Mesodermal cell (in vitro differentiated cells): ENCODE results near the gene SHFL.

ENCODE experiments used
- H3K27ac ChIP-seq: 2 replicates; pipeline ENCODE4 v1.7.0; 2013; ENCODE audit warnings: mild to moderate bottlenecking, low read depth, low read length, moderate library complexity; ENCODE audit not compliant: severe bottlenecking
- H3K36me3 ChIP-seq: 2 replicates; pipeline ENCODE4 v1.7.1; 2013; ENCODE audit warnings: mild to moderate bottlenecking, low read length, moderate library complexity; ENCODE audit not compliant: control insufficient read depth, insufficient read depth
- H3K4me1 ChIP-seq: one replicate; pipeline ENCODE4 v1.7.1; 2013; ENCODE audit warnings: mild to moderate bottlenecking, low read length; ENCODE audit not compliant: insufficient read depth, control insufficient read depth, poor library complexity, severe bottlenecking
- H3K4me3 ChIP-seq: 2 replicates; pipeline ENCODE4 v1.7.0; 2013; ENCODE audit warnings: low read length, control low read depth, mild to moderate bottlenecking; ENCODE audit not compliant: insufficient read depth, poor library complexity, severe bottlenecking; ENCODE audit errors: extremely low read depth
- H3K9me3 ChIP-seq: 2 replicates; pipeline ENCODE4 v1.7.1; 2013; ENCODE audit warnings: mild to moderate bottlenecking, low read length, moderate library complexity; ENCODE audit not compliant: control insufficient read depth
- WGBS, 2 experiments: methylation state at CpG; one replicate each; pipeline ENCODE4 v1.1.5; 2013; ENCODE audit warnings: missing lambda C conversion rate in 2 of 2; ENCODE audit not compliant: insufficient coverage in 2 of 2; 5-methylcytosine and 5-hydroxymethylcytosine counted together

The SHFL gene

DNA sequence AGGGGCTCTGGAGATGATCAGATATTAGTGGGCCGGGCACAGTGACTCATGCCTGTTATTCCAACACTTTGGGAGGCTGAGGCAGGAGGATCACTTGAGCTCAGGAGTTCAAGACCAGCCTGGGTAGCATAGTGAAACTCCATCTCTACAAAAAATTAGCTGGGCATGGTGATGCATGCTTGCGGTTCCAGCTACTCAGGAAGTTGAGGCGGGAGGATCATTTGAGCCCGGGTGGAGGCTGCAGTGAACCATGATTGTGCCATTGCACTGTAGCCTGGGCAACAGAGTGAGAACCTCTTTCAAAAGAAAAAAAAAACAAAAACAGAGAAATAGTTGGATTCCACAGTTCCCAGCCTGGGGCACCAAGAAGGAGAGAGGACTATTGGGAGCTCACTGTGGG is 17.9 kb upstream of the SHFL start:
- Histone ChIP-seq H3K9me3 (no peaks in the 10 kb centered on the region), H3K4me1 (no peaks in the 10 kb centered on the region), H3K27ac (no peak overlapping the region), H3K36me3 (no peaks in the 10 kb centered on the region), H3K4me3 (no peak overlapping the region)
- 86 to 91% methylated on average over 4 of the region's 4 CpGs for WGBS, 2 experiments

DNA sequence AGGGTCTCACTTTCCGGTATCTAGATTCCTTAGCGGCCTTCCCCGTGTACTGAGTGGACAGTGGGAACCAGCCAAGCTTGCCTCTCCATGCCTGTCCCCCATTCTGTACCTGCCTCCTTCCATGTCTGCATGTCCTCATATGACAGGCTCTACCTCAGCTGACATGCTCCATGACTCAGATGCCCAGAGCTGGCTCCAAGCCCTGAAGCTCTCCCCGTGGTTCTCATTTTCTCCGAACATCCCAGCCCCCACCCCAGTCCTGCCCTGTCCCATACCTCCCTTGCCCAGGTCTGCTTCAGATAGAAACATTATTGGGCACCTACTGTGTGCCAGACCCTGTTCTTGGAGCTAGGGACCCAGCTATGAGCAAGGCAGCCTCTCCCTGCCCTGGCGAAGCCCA is 17.1 kb upstream of the SHFL start:
- H3K9me3 ChIP-seq, result peaks cover 1% of the 10 kb centered on the region
- no peaks in the 10 kb centered on the region for H3K4me1 ChIP-seq
- no peak overlapping the region for H3K4me3 ChIP-seq
- no peak overlapping the region for H3K27ac ChIP-seq
- H3K36me3 ChIP-seq, result no peaks in the 10 kb centered on the region
- 70 to 76% methylated on average over 5 of the region's 6 CpGs for WGBS, 2 experiments

DNA sequence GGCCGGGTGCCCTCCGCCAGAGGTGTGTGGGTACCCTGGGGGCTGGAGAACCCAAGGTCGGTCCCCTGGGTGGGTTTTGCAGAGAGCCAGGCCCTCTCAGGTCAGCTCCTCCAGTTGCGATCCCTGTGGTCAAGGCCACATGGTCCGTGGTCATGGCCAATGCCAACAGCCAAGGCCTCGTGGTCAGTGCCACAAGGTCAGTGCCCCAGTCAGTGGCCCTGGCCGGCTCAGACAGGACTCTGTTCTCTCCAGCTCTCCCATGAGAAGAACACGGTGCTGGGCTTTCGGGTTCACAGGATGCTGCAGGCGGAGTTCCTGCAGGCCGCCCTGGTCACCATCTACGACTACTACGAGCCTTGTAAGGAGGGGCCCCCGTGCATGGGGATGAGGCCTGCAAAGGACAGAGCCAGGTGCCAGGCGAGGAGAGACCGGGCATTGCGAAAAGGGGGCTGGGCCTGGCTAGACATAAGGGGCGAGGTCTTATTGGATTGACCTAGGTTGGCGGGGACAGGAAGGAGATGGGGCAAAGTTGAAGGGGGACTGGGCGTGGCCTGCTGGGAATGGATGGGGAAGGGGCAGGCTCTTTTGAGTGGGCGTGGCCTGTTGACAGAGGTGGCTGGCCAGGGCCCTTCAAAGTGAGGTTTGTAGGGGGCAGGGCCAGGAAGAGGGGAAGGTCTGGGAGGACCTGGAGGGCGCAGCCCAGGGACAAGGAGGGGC is 15.2 kb upstream of the SHFL start:
- Histone ChIP-seq H3K27ac (no peak overlapping the region), H3K36me3 (no peaks in the 10 kb centered on the region), H3K4me3 (no peak overlapping the region), H3K9me3 (peaks cover 3% of the 10 kb centered on the region), H3K4me1 (no peaks in the 10 kb centered on the region)
- WGBS, 2 experiments, result 90 to 91% methylated on average over 15 to 22 of the region's 22 CpGs

DNA sequence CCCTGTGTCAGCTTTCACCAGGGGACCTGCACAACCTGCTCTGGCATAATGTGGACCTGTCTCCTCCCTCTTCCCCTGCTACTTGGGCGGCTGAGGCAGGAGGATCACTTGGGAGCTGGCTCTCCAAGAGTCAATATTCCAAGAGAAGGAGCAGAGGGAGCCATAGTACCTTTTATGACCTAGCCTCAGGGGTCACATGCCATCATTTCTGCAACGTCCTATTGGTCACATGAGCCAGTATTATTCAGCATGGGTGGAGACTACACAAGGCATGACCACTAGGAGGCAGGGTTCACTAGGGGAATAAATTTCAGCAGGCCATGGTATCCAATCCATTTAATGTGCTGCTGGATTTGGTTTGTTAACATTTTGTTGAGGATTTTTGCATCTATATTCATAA is 12.0 kb upstream of the SHFL start:
- Histone ChIP-seq H3K4me1 (no peaks in the 10 kb centered on the region), H3K36me3 (no peaks in the 10 kb centered on the region), H3K4me3 (no peak overlapping the region), H3K27ac (no peak overlapping the region), H3K9me3 (peaks cover 3% of the 10 kb centered on the region)
- 64 to 73% methylated on average over 2 of the region's 2 CpGs for WGBS, 2 experiments

DNA sequence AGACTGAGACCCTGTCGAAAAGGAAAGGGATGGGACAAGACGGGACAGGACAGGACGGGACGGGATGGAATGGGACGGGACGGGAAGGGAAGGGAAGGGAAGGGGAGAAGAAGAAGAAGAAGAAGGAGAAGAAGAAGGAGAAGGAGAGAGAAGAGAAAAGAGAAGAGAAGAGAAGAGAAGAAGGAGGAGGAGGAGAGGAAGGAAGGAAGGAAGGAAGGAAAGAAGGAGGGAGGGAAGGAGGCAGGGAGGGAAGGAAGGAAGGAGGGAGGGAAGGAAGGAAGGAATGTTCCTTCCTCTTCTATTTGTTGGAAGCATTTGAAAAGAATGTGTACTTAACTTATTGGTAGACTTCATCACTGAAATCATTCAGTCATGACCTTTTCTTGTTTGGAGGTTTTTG is 9.6 kb upstream of the SHFL start:
- Histone ChIP-seq H3K36me3 (no peaks in the 10 kb centered on the region), H3K4me1 (no peaks in the 10 kb centered on the region), H3K27ac (no peak overlapping the region), H3K4me3 (no peak overlapping the region), H3K9me3 (peaks cover 3% of the 10 kb centered on the region)
- WGBS, 2 experiments, result 77 to 81% methylated on average over 4 to 6 of the region's 6 CpGs

DNA sequence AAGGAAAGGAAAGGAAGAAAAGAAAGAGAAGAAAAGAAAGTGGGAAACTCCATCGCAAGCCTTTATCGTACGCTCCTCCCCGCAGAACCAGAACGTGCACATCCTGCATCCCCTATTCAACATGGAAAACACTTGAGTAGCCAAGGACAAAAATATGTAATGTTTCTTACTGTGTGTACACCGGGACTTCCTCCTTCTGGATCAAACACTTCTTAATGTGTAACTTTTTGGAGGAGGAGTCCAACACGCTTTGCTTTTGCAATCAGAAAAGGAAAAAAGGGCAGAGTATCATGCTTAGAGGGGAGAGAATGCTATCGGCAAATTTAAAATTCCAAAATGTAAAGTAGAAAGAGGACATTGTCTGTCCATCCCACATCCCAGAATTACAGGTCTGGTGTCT is 7.8 kb upstream of the SHFL start:
- no peak overlapping the region for H3K4me3 ChIP-seq
- H3K27ac ChIP-seq, result no peak overlapping the region
- WGBS, 2 experiments, result 90 to 100% methylated on average over 2 to 5 of the region's 8 CpGs
- H3K9me3 ChIP-seq, result peaks cover 3% of the 10 kb centered on the region
- H3K36me3 ChIP-seq, result no peaks in the 10 kb centered on the region
- H3K4me1 ChIP-seq, result no peaks in the 10 kb centered on the region

DNA sequence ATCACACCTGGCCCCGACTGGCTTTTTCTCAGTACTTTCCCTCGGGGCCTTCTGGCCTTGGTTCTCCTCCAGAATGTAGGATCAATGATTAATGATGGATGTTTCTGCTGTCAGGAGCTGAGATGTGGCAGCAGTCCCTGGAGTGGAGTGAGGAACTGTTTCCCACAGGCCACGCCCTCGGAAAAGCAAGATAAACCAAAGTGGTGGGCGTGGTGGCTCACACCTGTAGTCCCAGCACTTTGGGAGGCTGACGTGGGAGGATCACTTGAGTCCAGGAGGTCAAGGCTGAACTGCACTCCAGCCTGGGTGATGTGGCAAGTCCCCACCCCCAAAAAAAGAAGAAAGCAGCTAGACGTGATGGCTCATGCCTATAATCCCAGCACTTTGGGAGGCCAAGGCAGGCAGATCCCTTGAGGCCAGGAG is 7.1 kb upstream of the SHFL start:
- Histone ChIP-seq H3K4me3 (no peak overlapping the region), H3K9me3 (peaks cover 2% of the 10 kb centered on the region), H3K27ac (no peak overlapping the region), H3K36me3 (no peaks in the 10 kb centered on the region), H3K4me1 (no peaks in the 10 kb centered on the region)
- 78 to 87% methylated on average over 6 to 7 of the region's 7 CpGs for WGBS, 2 experiments

DNA sequence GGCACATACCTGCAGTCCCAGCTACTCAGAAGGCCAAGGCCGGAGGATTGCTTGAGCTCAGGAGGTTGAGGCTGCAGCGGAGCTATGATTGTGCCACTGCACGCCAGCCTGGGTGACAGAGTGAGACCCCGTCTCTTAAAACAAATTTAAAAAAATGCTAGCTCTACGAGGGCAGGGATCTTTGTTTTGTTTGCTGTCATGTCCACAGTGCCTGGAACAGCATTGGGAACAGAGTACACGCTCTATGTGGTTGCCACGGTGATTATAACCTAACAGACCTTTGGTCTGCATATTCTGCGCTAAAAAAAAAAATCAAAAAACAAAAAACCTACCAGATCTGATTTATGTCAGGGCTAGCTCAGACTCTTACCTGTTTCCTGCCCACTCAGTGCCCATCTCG is 2.2 kb upstream of the SHFL start:
- Histone ChIP-seq H3K4me1 (peaks cover 7% of the 10 kb centered on the region), H3K36me3 (no peaks in the 10 kb centered on the region), H3K4me3 (no peak overlapping the region), H3K9me3 (no peaks in the 10 kb centered on the region), H3K27ac (no peak overlapping the region)
- 77 to 85% methylated on average over 7 to 9 of the region's 9 CpGs for WGBS, 2 experiments

DNA sequence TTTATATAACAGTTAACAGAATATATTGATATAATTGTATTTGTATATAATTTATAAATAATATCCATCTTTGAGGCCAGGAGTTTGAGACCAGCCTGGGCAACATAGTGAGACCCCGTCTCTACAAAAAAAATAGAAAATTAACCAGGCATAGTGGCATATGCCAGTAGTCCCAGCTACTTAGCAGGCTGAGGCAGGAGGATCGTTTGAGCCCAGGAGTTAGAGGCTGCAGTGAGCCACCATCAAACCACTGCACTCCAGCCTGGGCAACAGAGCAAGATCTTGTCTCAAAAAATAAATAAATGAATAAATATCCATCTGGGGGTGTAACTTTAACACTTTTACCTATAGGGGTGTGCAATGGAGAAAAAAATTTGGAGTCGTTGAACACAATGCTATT is 1.3 kb upstream of the SHFL start:
- Histone ChIP-seq H3K36me3 (no peaks in the 10 kb centered on the region), H3K27ac (no peak overlapping the region), H3K4me1 (peaks cover 7% of the 10 kb centered on the region), H3K4me3 (no peak overlapping the region), H3K9me3 (no peaks in the 10 kb centered on the region)
- 76 to 88% methylated on average over 1 to 2 of the region's 3 CpGs for WGBS, 2 experiments

DNA sequence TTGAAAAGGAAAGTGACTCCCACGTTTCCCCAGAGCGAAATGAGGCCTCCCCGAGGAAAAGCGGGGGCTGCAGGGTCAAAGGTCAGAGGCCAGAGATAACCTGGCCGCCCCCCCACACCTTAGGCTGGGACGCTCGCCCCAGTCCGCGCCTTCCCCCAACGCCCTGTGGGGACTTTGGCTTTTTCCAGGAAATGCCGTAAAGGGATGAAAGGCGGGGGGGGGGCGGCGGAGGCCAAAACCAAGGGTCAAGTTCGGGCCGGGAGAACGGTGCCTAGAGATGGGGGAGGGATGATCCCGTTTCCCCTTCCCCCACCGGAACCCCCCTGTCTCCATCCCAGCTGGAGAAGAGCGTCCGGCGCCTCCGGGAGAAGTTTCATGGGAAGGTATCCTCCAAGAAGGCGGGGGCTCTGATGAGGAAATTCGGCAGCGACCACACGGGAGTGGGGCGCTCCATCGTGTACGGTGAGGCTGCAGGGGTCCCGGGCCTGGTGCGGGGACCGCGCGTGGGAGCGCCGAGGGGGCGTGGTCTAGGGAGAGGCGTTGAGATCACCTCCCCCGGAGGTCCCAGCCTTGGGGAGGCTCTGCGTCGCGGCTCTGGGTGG is 575 bp downstream of the SHFL start:
- H3K4me1 ChIP-seq, result peaks cover 7% of the 10 kb centered on the region
- H3K36me3 ChIP-seq, result no peaks in the 10 kb centered on the region
- H3K4me3 ChIP-seq, result peak overlapping the region; percentile 51
- 9% methylated on average over 12 to 14 of the region's 43 CpGs for WGBS, 2 experiments
- no peak overlapping the region for H3K27ac ChIP-seq
- no peaks in the 10 kb centered on the region for H3K9me3 ChIP-seq

DNA sequence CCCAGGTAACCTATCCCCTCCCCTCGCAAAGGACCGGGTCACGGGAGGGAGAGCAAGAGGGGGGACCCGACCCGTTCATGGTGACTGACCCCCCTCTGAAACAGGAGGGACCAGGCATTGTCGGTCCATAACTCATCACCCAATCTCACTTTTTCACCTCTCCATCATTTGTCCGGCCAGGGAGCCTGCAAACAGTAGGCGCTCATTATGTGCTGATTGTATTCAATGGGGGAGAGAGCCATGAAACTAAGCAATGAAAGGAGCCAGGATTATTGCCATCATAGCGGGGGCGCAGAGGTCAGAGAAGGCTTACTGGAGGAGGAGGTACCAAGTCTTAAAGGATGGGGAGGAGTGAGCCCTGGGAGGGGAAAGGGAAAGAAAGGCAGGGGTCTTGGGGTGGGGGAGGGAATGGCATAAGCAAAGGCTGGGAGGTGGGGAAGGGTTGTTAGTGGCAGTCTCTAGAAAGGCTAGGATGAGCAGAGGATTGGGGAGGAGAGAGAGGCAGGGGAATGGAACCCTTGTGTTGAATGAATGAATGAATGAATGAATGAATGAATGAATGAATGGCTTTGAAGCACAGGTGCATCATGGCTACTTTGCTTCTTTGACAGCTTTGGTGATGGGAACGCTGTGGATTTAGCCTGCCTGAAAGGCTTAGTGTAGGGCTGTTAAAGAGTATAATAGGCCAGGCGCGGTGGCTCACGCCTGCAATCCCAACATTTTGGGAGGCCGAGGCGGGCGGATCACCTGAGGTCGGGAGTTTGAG is 1.4 kb downstream of the SHFL start:
- Histone ChIP-seq H3K9me3 (no peaks in the 10 kb centered on the region), H3K4me1 (peaks cover 7% of the 10 kb centered on the region), H3K27ac (no peak overlapping the region), H3K4me3 (no peak overlapping the region), H3K36me3 (no peaks in the 10 kb centered on the region)
- WGBS, 2 experiments, result 60 to 85% methylated on average over 8 to 12 of the region's 18 CpGs
